Nephron (organoid): ENCODE results near the gene ZNRF1.

ENCODE experiments used
- H3K27ac Mint-ChIP-seq, 3 experiments: 2 replicates each; pipeline ENCODE4 v1.8.0; 2020; ENCODE audit warnings: mixed read lengths in 3 of 3, mild to moderate bottlenecking in 2 of 3, moderate library complexity in 1 of 3
- H3K27me3 Mint-ChIP-seq: 2 replicates; pipeline ENCODE4 v1.8.0; 2021; ENCODE audit warnings: low read depth, mild to moderate bottlenecking, moderate library complexity, mixed read lengths
- H3K36me3 Mint-ChIP-seq: 2 replicates; pipeline ENCODE4 v1.8.0; 2020; ENCODE audit warnings: low read depth, mixed read lengths
- H3K4me1 Mint-ChIP-seq: 2 replicates; pipeline ENCODE4 v1.8.0; 2020; ENCODE audit warnings: mixed read lengths
- H3K4me3 Mint-ChIP-seq, 3 experiments: 2 replicates each; pipeline ENCODE4 v1.8.0; 2020; ENCODE audit warnings: mild to moderate bottlenecking in 3 of 3, mixed read lengths in 3 of 3, moderate library complexity in 2 of 3
- H3K9me3 Mint-ChIP-seq: 2 replicates; pipeline ENCODE4 v1.8.0; 2020; ENCODE audit warnings: mixed read lengths
- TF ChIP-seq, protein P1 (sequence below), 3 experiments: fragments of 200-600 bp; sonication (generic); IDR thresholded peaks; one replicate each; pipeline ENCODE4 v1.5.0; 2021; ENCODE audit warnings: antibody characterized with exemption in 3 of 3; ENCODE audit not compliant: unreplicated experiment in 3 of 3

Gene ZNRF1

GRCh38 chr16:75108792-75109731, 110.2 kb downstream of the ZNRF1 start:
- peaks cover 64% of the 10 kb centered on the region for H3K4me1 Mint-ChIP-seq
- TF ChIP-seq, protein P1, sequence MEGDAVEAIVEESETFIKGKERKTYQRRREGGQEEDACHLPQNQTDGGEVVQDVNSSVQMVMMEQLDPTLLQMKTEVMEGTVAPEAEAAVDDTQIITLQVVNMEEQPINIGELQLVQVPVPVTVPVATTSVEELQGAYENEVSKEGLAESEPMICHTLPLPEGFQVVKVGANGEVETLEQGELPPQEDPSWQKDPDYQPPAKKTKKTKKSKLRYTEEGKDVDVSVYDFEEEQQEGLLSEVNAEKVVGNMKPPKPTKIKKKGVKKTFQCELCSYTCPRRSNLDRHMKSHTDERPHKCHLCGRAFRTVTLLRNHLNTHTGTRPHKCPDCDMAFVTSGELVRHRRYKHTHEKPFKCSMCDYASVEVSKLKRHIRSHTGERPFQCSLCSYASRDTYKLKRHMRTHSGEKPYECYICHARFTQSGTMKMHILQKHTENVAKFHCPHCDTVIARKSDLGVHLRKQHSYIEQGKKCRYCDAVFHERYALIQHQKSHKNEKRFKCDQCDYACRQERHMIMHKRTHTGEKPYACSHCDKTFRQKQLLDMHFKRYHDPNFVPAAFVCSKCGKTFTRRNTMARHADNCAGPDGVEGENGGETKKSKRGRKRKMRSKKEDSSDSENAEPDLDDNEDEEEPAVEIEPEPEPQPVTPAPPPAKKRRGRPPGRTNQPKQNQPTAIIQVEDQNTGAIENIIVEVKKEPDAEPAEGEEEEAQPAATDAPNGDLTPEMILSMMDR (IDR thresholded peaks at IDR 0.05; ENCODE audit: unreplicated experiment in 3 of 3) = no peak

DNA sequence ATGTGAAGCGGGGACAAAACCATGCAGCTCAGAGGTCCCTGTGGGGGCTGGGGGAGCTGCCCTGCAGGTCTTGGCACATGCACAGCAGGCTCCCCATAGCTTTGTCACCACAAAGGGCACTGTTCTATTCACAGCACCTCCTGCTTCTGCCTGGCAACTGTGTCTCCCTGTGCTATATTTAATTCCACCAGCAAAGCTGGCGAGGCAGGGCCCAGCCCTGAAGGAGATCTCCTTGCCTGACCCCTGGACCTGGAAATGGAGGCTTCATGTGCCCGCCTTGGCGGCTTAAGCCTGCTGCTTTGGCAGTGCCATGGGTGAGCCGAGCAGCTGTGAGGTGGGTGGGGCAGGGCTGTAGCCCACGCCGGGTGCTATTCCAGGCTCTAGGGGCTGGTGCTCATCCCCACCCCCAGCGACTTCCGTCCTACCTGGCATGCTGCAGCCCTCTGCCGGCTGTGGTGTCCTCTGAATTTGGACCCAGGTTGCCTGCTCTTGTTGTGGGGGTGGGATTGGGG, 111.0 kb downstream of the ZNRF1 start:
- TF ChIP-seq, protein P1 (IDR thresholded peaks at IDR 0.05; ENCODE audit: unreplicated experiment in 3 of 3) = no peak
- peak overlapping the region; percentile 79 to 88 (median 79) for H3K27ac Mint-ChIP-seq
- peak overlapping the region in 1 of 3 experiments; percentile 73 for H3K4me3 Mint-ChIP-seq
- no peaks in the 10 kb centered on the region for H3K27me3 Mint-ChIP-seq
- peaks cover 14% of the 10 kb centered on the region for H3K36me3 Mint-ChIP-seq
- H3K9me3 Mint-ChIP-seq = no peaks in the 10 kb centered on the region
- H3K4me1 Mint-ChIP-seq = peaks cover 64% of the 10 kb centered on the region

More at GRCh38 chr16:75108792-75109731, 110.2 kb downstream of the ZNRF1 start:
- Mint-ChIP-seq H3K27ac (peak overlapping the region; percentile 63 to 79 (median 79)), H3K36me3 (peaks cover 21% of the 10 kb centered on the region), H3K9me3 (no peaks in the 10 kb centered on the region), H3K27me3 (no peaks in the 10 kb centered on the region), H3K4me3 (peak overlapping the region in 2 of 3 experiments; percentile 28 to 67)

GRCh38 chr16:75110637-75111513, 112.1 kb downstream of the ZNRF1 start:
- Mint-ChIP-seq H3K27ac (peak overlapping the region; percentile 75 to 88 (median 79)), H3K4me3 (peak overlapping the region; percentile 60 to 73 (median 64)), H3K36me3 (peaks cover 9% of the 10 kb centered on the region), H3K27me3 (no peaks in the 10 kb centered on the region), H3K4me1 (peaks cover 61% of the 10 kb centered on the region), H3K9me3 (no peaks in the 10 kb centered on the region)
- TF ChIP-seq, protein P1 (IDR thresholded peaks at IDR 0.05; ENCODE audit: unreplicated experiment in 3 of 3) = peak; percentile 83 to 88 (median 86)

- no peaks in the 10 kb centered on the region for H3K27me3 Mint-ChIP-seq
- H3K4me1 Mint-ChIP-seq = peaks cover 58% of the 10 kb centered on the region
- H3K4me3 Mint-ChIP-seq = peak overlapping the region in 1 of 3 experiments; percentile 73
- H3K27ac Mint-ChIP-seq = peak overlapping the region; percentile 75 to 88 (median 79)
- TF ChIP-seq, protein P1 (IDR thresholded peaks at IDR 0.05; ENCODE audit: unreplicated experiment in 3 of 3) = no peak
- peaks cover 7% of the 10 kb centered on the region for H3K36me3 Mint-ChIP-seq
- H3K9me3 Mint-ChIP-seq = no peaks in the 10 kb centered on the region
Measured at GRCh38 chr16:75111514-75111940, 112.7 kb downstream of the ZNRF1 start.

GRCh38 chr16:75111961-75112733, 113.3 kb downstream of the ZNRF1 start:
- peaks cover 52% of the 10 kb centered on the region for H3K4me1 Mint-ChIP-seq
- no peaks in the 10 kb centered on the region for H3K27me3 Mint-ChIP-seq
- TF ChIP-seq, protein P1 (IDR thresholded peaks at IDR 0.05; ENCODE audit: unreplicated experiment in 3 of 3) = no peak
- no peaks in the 10 kb centered on the region for H3K9me3 Mint-ChIP-seq
- peaks cover 5% of the 10 kb centered on the region for H3K36me3 Mint-ChIP-seq
- H3K27ac Mint-ChIP-seq = peak overlapping the region in 2 of 3 experiments; percentile 75 to 79
- H3K4me3 Mint-ChIP-seq = no peak overlapping the region
